Esophagus muscularis mucosa (tissue), 4 donors: ENCODE data around the gene P4HB. TPM values are rescaled to one million over a fixed set of nuclear protein-coding genes. Genes with fewer than 3 reads are reported as not detected.
A peak's percentile ranks its signal among the peaks of the same experiment; 100 is the strongest.

Experiments
- DNase-seq: peaks from one replicate; pipeline ENCODE4 v3.0.0-alpha.2; 2017; ENCODE audit errors: extremely low spot score
- H3K27ac ChIP-seq, 4 donors: fragments of 200-600 bp; sonication (generic); replicated peaks in 1 of 4; 1 replicate in 3 of 4; 2 replicates in 1 of 4; pipeline ENCODE4 v1.5.1; 2016 to 2019; ENCODE audit warnings: mild to moderate bottlenecking in 1 of 4
- H3K27me3 ChIP-seq, 4 donors: fragments of 200-600 bp; sonication (generic); one replicate each; pipeline versions ENCODE4 v1.5.1 to v1.6.0; 2016 to 2019
- H3K36me3 ChIP-seq, 4 donors: fragments of 200-600 bp; sonication (generic); one replicate each; pipeline ENCODE4 v1.5.1; 2016 to 2019
- H3K4me1 ChIP-seq, 4 donors: fragments of 200-600 bp; sonication (generic); one replicate each; pipeline ENCODE4 v1.5.1; 2016 to 2019
- H3K4me3 ChIP-seq, 4 donors: fragments of 200-600 bp; sonication (generic); 1 replicate in 2 of 4; 2 replicates in 2 of 4; pipeline ENCODE4 v1.5.1; 2016 to 2019; ENCODE audit warnings: mild to moderate bottlenecking in 4 of 4, moderate library complexity in 1 of 4
- H3K9me3 ChIP-seq, 4 donors: fragments of 200-600 bp; sonication (generic); 1 replicate in 3 of 4; 2 replicates in 1 of 4; pipeline ENCODE4 v1.5.1; 2016 to 2019
- EP300 ChIP-seq: sonication (generic); formaldehyde crosslinking; IDR thresholded peaks from one replicate; pipeline ENCODE4 v1.6.1; 2017; ENCODE audit warnings: antibody characterized with exemption
- POLR2A ChIP-seq: fragments of 450-650 bp; IDR thresholded peaks from one replicate; pipeline ENCODE4 v1.6.1; 2017; ENCODE audit warnings: antibody characterized with exemption, moderate library complexity, mild to moderate bottlenecking, low read depth
- POLR2AphosphoS5 ChIP-seq, 2 donors: sonication (generic); formaldehyde crosslinking; IDR thresholded peaks; one replicate each; pipeline ENCODE4 v1.6.1; 2017; ENCODE audit warnings: antibody characterized with exemption in 2 of 2
- WGBS: methylation state at CpG from one replicate; pipeline ENCODE4 v1.1.5; 2018; 5-methylcytosine and 5-hydroxymethylcytosine counted together
- intact Hi-C: fragments of 100-400 bp; cut with DNase I; formaldehyde crosslinking; loops from one replicate; pipeline ENCODE4 v1.15.1; 2023
- total RNA-seq, 4 donors: library from RNA; depleted of rRNA; stranded (reverse); fragments of >200 nt; gene quantifications; one replicate each; pipeline versions ENCODE4 v1.1.0 to v1.2.1, GENCODE V29; 2016
- TF ChIP-seq, protein P1 (sequence below), 3 experiments: fragments of 200-600 bp in 2 of 3; fragments of 450-650 bp in 1 of 3; sonication (generic) in 2 of 3; IDR thresholded peaks; one replicate each; pipeline ENCODE4 v1.5.1; 2017 to 2019; ENCODE audit warnings: antibody characterized with exemption in 3 of 3, mild to moderate bottlenecking in 2 of 3, moderate library complexity in 1 of 3

The P4HB gene
- total RNA-seq, 4 donors from 2014 or later: 269 to 334 (median 313) TPM

DNA sequence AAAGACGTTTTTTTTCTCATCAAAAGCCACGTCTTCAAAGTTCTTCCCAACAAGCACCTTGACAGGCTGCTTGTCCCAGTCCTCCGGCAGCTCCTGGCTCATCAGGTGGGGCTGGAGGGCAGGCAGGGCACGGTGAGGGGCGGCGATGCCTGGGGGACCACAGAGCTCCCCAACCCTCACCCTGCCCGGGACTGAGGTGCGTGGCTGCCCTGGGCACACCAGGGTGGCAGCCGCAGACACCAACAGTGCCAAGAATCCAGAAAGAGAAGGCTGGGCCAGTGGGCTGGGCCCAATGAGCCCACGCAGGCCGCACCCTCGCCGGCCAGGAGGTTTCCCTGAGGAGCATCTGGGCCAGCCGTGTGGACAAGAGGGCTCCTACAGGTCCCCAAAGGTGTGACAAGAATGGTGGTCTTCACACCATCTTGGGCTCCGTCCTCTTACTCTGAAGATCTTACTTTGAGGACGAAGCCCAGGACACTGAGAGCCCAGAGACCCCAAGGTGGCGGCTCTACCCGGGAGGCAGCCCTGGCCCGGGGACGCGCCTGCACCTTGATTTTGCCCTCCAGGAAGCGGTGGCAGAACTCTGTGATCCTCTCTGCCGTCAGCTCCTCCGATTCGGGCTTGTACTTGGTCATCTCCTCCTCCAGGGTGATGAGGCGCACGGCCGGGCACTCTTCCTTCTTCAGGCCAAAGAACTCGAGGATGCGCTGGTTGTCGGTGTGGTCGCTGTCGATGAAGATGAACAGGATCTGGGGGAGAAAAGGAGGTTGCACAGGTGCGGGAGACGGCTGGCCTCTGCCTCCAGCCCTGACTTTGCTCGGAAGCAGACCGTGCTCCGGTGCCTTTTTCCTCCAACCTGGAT is 14.2 kb downstream of the P4HB start:
- no peak for DNase-seq
- Histone ChIP-seq H3K27ac (no peak overlapping the region), H3K36me3 (peaks cover 53 to 90% (median 84%) of the 10 kb centered on the region in 4 donors), H3K4me3 (no peak overlapping the region), H3K27me3 (no peaks in the 10 kb centered on the region), H3K9me3 (no peaks in the 10 kb centered on the region), H3K4me1 (peaks cover 0 to 5% (median 2%) of the 10 kb centered on the region in 4 donors)
- 90% methylated on average over 21 of the region's 38 CpGs for WGBS
- intact Hi-C loops: no loop called here
- TF ChIP-seq POLR2A: no peak
- TF ChIP-seq POLR2AphosphoS5 (IDR thresholded peaks at IDR 0.05): peak in 1 of 2 donors; percentile 4
- TF ChIP-seq, protein P1, sequence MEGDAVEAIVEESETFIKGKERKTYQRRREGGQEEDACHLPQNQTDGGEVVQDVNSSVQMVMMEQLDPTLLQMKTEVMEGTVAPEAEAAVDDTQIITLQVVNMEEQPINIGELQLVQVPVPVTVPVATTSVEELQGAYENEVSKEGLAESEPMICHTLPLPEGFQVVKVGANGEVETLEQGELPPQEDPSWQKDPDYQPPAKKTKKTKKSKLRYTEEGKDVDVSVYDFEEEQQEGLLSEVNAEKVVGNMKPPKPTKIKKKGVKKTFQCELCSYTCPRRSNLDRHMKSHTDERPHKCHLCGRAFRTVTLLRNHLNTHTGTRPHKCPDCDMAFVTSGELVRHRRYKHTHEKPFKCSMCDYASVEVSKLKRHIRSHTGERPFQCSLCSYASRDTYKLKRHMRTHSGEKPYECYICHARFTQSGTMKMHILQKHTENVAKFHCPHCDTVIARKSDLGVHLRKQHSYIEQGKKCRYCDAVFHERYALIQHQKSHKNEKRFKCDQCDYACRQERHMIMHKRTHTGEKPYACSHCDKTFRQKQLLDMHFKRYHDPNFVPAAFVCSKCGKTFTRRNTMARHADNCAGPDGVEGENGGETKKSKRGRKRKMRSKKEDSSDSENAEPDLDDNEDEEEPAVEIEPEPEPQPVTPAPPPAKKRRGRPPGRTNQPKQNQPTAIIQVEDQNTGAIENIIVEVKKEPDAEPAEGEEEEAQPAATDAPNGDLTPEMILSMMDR (IDR thresholded peaks at IDR 0.05): no peak

DNA sequence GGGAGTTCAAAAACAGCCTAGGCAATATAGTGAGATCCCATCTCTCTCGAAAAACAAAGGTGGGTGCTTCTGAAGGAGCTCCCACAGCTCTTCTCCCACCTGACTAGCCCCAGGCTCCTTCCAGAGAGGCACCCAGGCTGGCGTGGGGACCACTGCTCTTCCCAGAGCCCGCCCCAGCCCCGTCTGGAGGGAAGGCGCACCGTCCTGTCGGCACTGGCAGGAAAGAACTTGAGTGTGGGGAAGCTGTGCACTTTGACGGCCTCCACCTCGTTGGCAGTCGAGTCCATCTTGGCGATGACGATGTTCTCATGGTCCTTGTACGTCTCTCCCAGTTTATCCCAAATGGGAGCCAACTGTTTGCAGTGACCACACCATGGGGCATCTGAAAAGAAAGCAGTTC is 15.0 kb downstream of the P4HB start:
- Histone ChIP-seq H3K4me1 (peaks cover 0 to 7% (median 2%) of the 10 kb centered on the region in 4 donors), H3K27me3 (no peaks in the 10 kb centered on the region), H3K27ac (no peak overlapping the region), H3K9me3 (no peaks in the 10 kb centered on the region), H3K36me3 (peaks cover 53 to 84% (median 77%) of the 10 kb centered on the region in 4 donors), H3K4me3 (no peak overlapping the region)
- 88% methylated on average over 9 of the region's 13 CpGs for WGBS
- TF ChIP-seq, protein P1 (IDR thresholded peaks at IDR 0.05): no peak
- TF ChIP-seq EP300: no peak
- DNase-seq: no peak
- intact Hi-C loops: no loop called here

DNA sequence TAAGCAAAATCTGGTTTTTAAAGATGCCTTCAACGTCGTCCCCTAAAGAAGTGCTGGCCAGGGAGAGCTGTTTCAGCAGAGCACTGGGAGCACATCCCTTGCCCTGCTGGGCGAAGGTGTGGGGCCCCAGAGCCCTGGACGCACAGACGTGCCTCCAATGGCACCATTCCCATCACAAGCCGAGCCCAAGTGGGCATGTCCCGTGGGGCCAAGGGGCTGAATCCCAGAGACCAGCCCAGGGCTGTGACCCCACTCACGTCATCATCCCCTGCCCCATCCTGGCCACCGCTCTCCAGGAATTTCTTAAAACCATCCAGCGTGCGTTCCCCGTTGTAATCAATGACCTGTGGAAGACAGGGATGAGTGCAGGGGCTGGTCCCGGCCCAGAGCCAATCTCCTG is 15.4 kb downstream of the P4HB start:
- H3K36me3 ChIP-seq: peaks cover 53 to 80% (median 74%) of the 10 kb centered on the region in 4 donors
- intact Hi-C loops: no loop called here

DNA sequence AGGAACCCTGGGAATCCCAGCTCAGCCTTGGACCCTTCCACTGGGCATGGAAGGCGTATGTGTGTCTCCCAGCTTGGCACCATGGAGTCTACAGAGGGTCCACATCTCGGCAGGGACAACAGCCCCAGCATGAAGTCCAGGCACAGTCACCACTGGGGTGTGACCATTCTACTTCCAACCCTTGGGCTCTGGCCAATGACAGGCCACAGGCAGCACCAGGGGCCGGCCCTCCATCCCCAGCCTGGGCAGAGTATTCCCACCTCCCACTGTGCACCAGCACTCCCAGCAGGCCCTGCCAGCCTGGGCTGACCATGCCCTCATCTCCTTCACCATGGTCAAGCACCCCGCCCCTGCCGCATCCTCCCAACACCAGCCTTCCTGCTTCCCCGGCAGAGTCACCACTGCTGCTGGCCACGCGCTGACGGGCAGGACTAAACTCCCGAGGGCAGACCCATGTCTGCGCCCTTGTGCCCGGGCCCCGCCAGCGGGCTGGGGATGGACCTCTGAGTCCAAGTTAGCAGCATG is 15.9 kb downstream of the P4HB start:
- TF ChIP-seq POLR2AphosphoS5 (IDR thresholded peaks at IDR 0.05) (no peak), POLR2A (no peak), EP300 (no peak)
- TF ChIP-seq, protein P1 (IDR thresholded peaks at IDR 0.05): no peak
- WGBS: 90% methylated on average over 11 of the region's 14 CpGs

More for the DNA sequence above, 15.4 kb downstream of the P4HB start:
- Histone ChIP-seq H3K27me3 (no peaks in the 10 kb centered on the region), H3K27ac (no peak overlapping the region), H3K9me3 (no peaks in the 10 kb centered on the region), H3K4me1 (peaks cover 0 to 7% (median 2%) of the 10 kb centered on the region in 4 donors), H3K4me3 (no peak overlapping the region)
- TF ChIP-seq POLR2A (no peak), EP300 (no peak), POLR2AphosphoS5 (IDR thresholded peaks at IDR 0.05) (no peak)
- TF ChIP-seq, protein P1 (IDR thresholded peaks at IDR 0.05): no peak
- DNase-seq: no peak
- 82% methylated on average over 13 of the region's 13 CpGs for whole genome bisulfite sequencing

More for the DNA sequence above, 15.9 kb downstream of the P4HB start:
- Histone ChIP-seq H3K4me3 (no peak overlapping the region), H3K27me3 (no peaks in the 10 kb centered on the region), H3K4me1 (peaks cover 0 to 7% (median 2%) of the 10 kb centered on the region in 4 donors), H3K9me3 (no peaks in the 10 kb centered on the region), H3K36me3 (peaks cover 53 to 75% (median 70%) of the 10 kb centered on the region in 4 donors), H3K27ac (no peak overlapping the region)
- intact Hi-C loops: no loop called here
- DNase-seq: no peak
